Vagina (tissue), 2 donors: ENCODE measurements around the gene ELOVL7. TPM values are rescaled to one million over a fixed set of nuclear protein-coding genes. Genes with fewer than 3 reads are reported as not detected.
"Not testable (repeated sequence)": the region's sequence is repeated elsewhere in the genome, so short reads cannot be mapped to it uniquely, and the experiment has no call there.

ENCODE experiments used
- DNase-seq, 2 donors: peaks; one replicate each; pipeline ENCODE4 v3.0.0-alpha.2; 2017; ENCODE audit errors: extremely low spot score in 2 of 2
- H3K27ac ChIP-seq: fragments of 200-600 bp; sonication (generic); one replicate; pipeline ENCODE4 v1.5.1; 2019
- H3K27me3 ChIP-seq: fragments of 200-600 bp; sonication (generic); one replicate; pipeline ENCODE4 v1.5.1; 2019
- H3K36me3 ChIP-seq, 2 donors: fragments of 200-600 bp; sonication (generic); one replicate each; pipeline ENCODE4 v1.5.1; 2017 to 2019
- H3K4me1 ChIP-seq: fragments of 200-600 bp; sonication (generic); one replicate; pipeline ENCODE4 v1.5.1; 2019
- H3K4me3 ChIP-seq, 2 donors: fragments of 200-600 bp; sonication (generic); 1 replicate in 1 of 2; 2 replicates in 1 of 2; pipeline ENCODE4 v1.5.1; 2016 to 2019
- H3K9me3 ChIP-seq: fragments of 200-600 bp; sonication (generic); one replicate; pipeline ENCODE4 v1.5.1; 2019
- CTCF ChIP-seq, 3 experiments: fragments of 450-650 bp in 2 of 3; fragments of 200-600 bp in 1 of 3; sonication (generic) in 1 of 3; IDR thresholded peaks; one replicate each; pipeline ENCODE4 v1.5.1; 2017 to 2019; ENCODE audit warnings: antibody characterized with exemption in 3 of 3, mild to moderate bottlenecking in 2 of 3, moderate library complexity in 2 of 3
- POLR2A ChIP-seq, 2 donors: fragments of 450-650 bp; IDR thresholded peaks; one replicate each; pipeline ENCODE4 v1.6.1; 2017; ENCODE audit warnings: antibody characterized with exemption in 2 of 2, mild to moderate bottlenecking in 2 of 2, moderate library complexity in 2 of 2
- POLR2AphosphoS5 ChIP-seq, 2 donors: sonication (generic); formaldehyde crosslinking; IDR thresholded peaks; one replicate each; pipeline ENCODE4 v1.9.0; 2017; ENCODE audit warnings: antibody characterized with exemption in 2 of 2, mild to moderate bottlenecking in 2 of 2, low read depth in 1 of 2; ENCODE audit not compliant: insufficient read depth in 1 of 2
- intact Hi-C: fragments of 100-400 bp; cut with DNase I; formaldehyde crosslinking; loops from one replicate; pipeline ENCODE4 v1.15.1; 2023
- total RNA-seq: library from RNA; depleted of rRNA; stranded (reverse); fragments of >200 nt; gene quantifications from one replicate; pipeline ENCODE4 v1.2.3, GENCODE V29; 2016

Gene ELOVL7
- total RNA-seq, 1 donor from 2014 or later = 3.9 TPM

- no peak overlapping the region for H3K27ac ChIP-seq
- no peaks in the 10 kb centered on the region for H3K36me3 ChIP-seq
- TF ChIP-seq POLR2A (IDR thresholded peaks at IDR 0.05) = no peak
- DNase-seq = no peak
- H3K4me3 ChIP-seq = no peak overlapping the region
- intact Hi-C loops = no loop called here
- H3K4me1 ChIP-seq = no peaks in the 10 kb centered on the region
- H3K27me3 ChIP-seq = no peaks in the 10 kb centered on the region
- H3K9me3 ChIP-seq = no peaks in the 10 kb centered on the region
These were observed 38.6 kb downstream of the ELOVL7 start for GRCh38 chr5:60805463-60805862.

- no peaks in the 10 kb centered on the region for H3K9me3 ChIP-seq
These were observed 40.4 kb downstream of the ELOVL7 start for GRCh38 chr5:60803712-60804111.

GRCh38 chr5:60802986-60803385, 41.1 kb downstream of the ELOVL7 start:
- intact Hi-C loops = no loop called here

More at GRCh38 chr5:60803712-60804111, 40.4 kb downstream of the ELOVL7 start:
- Histone ChIP-seq H3K27ac (no peak overlapping the region), H3K27me3 (no peaks in the 10 kb centered on the region), H3K36me3 (no peaks in the 10 kb centered on the region), H3K4me1 (no peaks in the 10 kb centered on the region), H3K4me3 (no peak overlapping the region)
- no peak for DNase-seq
- intact Hi-C loops = no loop called here
- no peak for TF ChIP-seq POLR2AphosphoS5 (IDR thresholded peaks at IDR 0.05; ENCODE audit: insufficient read depth in 1 of 2, low read depth in 1 of 2)
- no peak for TF ChIP-seq POLR2A (IDR thresholded peaks at IDR 0.05)
- no peak for TF ChIP-seq CTCF (IDR thresholded peaks at IDR 0.05)

GRCh38 chr5:60802226-60802625, 41.8 kb downstream of the ELOVL7 start:
- no peak for TF ChIP-seq POLR2AphosphoS5 (IDR thresholded peaks at IDR 0.05; ENCODE audit: insufficient read depth in 1 of 2, low read depth in 1 of 2)
- TF ChIP-seq CTCF (IDR thresholded peaks at IDR 0.05) = no peak
- no peak for TF ChIP-seq POLR2A (IDR thresholded peaks at IDR 0.05)
- intact Hi-C loops = no loop called here
- no peak for DNase-seq
- Histone ChIP-seq H3K9me3 (no peaks in the 10 kb centered on the region), H3K4me1 (no peaks in the 10 kb centered on the region), H3K36me3 (no peaks in the 10 kb centered on the region), H3K27me3 (no peaks in the 10 kb centered on the region), H3K4me3 (no peak overlapping the region), H3K27ac (no peak overlapping the region)

More at GRCh38 chr5:60802986-60803385, 41.1 kb downstream of the ELOVL7 start:
- H3K9me3 ChIP-seq = no peaks in the 10 kb centered on the region
- H3K36me3 ChIP-seq = no peaks in the 10 kb centered on the region
- H3K4me1 ChIP-seq = no peaks in the 10 kb centered on the region
- no peak overlapping the region for H3K27ac ChIP-seq
- TF ChIP-seq CTCF (IDR thresholded peaks at IDR 0.05) (no peak), POLR2AphosphoS5 (IDR thresholded peaks at IDR 0.05; ENCODE audit: insufficient read depth in 1 of 2, low read depth in 1 of 2) (no peak), POLR2A (IDR thresholded peaks at IDR 0.05) (no peak)
- H3K27me3 ChIP-seq = no peaks in the 10 kb centered on the region
- no peak for DNase-seq
- H3K4me3 ChIP-seq = no peak overlapping the region

GRCh38 chr5:60797482-60798153, 46.5 kb downstream of the ELOVL7 start:
- no peaks in the 10 kb centered on the region for H3K4me1 ChIP-seq
- no peaks in the 10 kb centered on the region for H3K36me3 ChIP-seq
- intact Hi-C loops = no loop called here
- H3K4me3 ChIP-seq = no peak overlapping the region
- DNase-seq = no peak
- H3K27me3 ChIP-seq = no peaks in the 10 kb centered on the region
- TF ChIP-seq CTCF (IDR thresholded peaks at IDR 0.05) = no peak
- no peak for TF ChIP-seq POLR2A (IDR thresholded peaks at IDR 0.05)
- TF ChIP-seq POLR2AphosphoS5 (IDR thresholded peaks at IDR 0.05; ENCODE audit: insufficient read depth in 1 of 2, low read depth in 1 of 2) = no peak
- no peaks in the 10 kb centered on the region for H3K9me3 ChIP-seq
- H3K27ac ChIP-seq = no peak overlapping the region

- H3K27me3 ChIP-seq, H3K4me3 ChIP-seq, H3K4me1 ChIP-seq, DNase-seq, H3K36me3 ChIP-seq, intact Hi-C loops, H3K9me3 ChIP-seq, H3K27ac ChIP-seq: not testable (repeated sequence)
These were observed 48.6 kb downstream of the ELOVL7 start for GRCh38 chr5:60795424-60795950.
